ENCODE data around the gene SLC16A6.
"Not testable (repeated sequence)": the region's sequence is repeated elsewhere in the genome, so short reads cannot be mapped to it uniquely, and the experiment has no call there.

DNA sequence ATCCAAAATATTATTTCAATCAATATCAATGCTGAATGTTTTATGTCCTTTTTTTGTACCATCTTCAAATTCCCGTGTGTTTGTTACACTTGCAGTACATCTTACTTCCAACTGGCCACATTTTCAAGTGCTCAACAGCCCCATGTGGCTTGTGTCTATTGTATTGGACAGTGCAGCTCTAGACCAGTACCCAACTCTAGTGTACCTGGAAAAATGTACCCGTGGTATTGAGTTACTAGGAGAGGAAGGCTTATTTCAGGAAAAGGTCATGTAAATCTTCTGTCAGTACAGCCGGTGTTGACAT lies 31.3 kb downstream of the SLC16A6 start:
- TF ChIP-seq, protein P1, sequence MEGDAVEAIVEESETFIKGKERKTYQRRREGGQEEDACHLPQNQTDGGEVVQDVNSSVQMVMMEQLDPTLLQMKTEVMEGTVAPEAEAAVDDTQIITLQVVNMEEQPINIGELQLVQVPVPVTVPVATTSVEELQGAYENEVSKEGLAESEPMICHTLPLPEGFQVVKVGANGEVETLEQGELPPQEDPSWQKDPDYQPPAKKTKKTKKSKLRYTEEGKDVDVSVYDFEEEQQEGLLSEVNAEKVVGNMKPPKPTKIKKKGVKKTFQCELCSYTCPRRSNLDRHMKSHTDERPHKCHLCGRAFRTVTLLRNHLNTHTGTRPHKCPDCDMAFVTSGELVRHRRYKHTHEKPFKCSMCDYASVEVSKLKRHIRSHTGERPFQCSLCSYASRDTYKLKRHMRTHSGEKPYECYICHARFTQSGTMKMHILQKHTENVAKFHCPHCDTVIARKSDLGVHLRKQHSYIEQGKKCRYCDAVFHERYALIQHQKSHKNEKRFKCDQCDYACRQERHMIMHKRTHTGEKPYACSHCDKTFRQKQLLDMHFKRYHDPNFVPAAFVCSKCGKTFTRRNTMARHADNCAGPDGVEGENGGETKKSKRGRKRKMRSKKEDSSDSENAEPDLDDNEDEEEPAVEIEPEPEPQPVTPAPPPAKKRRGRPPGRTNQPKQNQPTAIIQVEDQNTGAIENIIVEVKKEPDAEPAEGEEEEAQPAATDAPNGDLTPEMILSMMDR (IDR thresholded peaks at IDR 0.05) = not testable (repeated sequence)
- not testable (repeated sequence) for TF ChIP-seq POLR2A (IDR thresholded peaks at IDR 0.05)

Measured in adrenal gland (tissue), 5 donors.